AG04450 (cell line): ENCODE measurements around the gene STK38L. TPM values are rescaled to one million over a fixed set of nuclear protein-coding genes. Genes with fewer than 3 reads are reported as not detected.

Source experiments
- CTCF ChIA-PET: fragments of 300-600, 350-600 bp; formaldehyde crosslinking; extraction: SDS; loops from one replicate; lab custom pipeline; 2022; ENCODE audit warnings: antibody characterized with exemption, inconsistent platforms; lab: Charles Lee
- POLR2A ChIA-PET: fragments of 350-600 bp; formaldehyde crosslinking; extraction: SDS; loops from one replicate; lab custom pipeline; 2021; ENCODE audit warnings: antibody characterized with exemption, inconsistent platforms; lab: Yijun Ruan, JAX
- DNase-seq: peaks from one replicate; pipeline ENCODE4 v3.0.0-alpha.2; 2011; ENCODE audit warnings: low read depth, low spot score
- H3K27ac ChIP-seq: one replicate; pipeline ENCODE4 v1.5.1; 2012; ENCODE audit warnings: low read depth, low read length, control low read depth
- H3K27me3 ChIP-seq: one replicate; pipeline ENCODE4 v1.6.0; 2012; ENCODE audit warnings: low read length; ENCODE audit not compliant: control insufficient read depth, insufficient read depth
- H3K4me3 ChIP-seq: 2 replicates; pipeline ENCODE4 v1.5.1; 2011; ENCODE audit warnings: mild to moderate bottlenecking, low read depth, low read length, control low read depth
- H3K9me3 ChIP-seq: 2 replicates; pipeline ENCODE4 v1.5.1; 2012; ENCODE audit warnings: low read length; ENCODE audit not compliant: control insufficient read depth, insufficient read depth
- CTCF ChIP-seq: IDR thresholded peaks from 2 replicates; pipeline ENCODE4 v1.5.1; 2011; ENCODE audit warnings: low read depth, low read length, control low read depth, inconsistent platforms
- polyA plus RNA-seq: library from polyadenylated mRNA; depleted of rRNA; stranded (reverse); fragments of >200 nt; gene quantifications from 2 replicates; pipeline ENCODE4 v1.2.3, GENCODE V29; 2011

STK38L gene
- polyA plus RNA-seq, 1 experiment = 18.4 TPM

DNA sequence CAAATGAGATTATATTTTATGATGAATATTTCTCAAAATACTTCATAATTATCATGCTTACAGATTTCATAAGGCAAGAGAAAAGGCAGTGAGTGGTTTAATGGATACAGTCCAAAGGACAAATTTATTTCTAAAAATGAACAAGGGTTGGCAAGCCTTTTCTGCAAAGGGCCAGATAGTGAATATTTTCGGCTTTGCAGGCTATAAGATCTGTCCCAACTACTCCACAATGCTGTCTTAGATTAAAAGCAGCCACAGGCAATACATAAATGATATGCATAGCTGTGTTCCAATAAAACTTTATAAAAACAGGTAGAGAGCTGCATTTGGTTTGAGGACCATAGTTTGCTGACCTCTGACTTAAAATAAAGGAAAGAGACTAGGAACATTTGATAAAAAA, 42.9 kb upstream of the STK38L start:
- Histone ChIP-seq H3K9me3 (no peaks in the 10 kb centered on the region), H3K4me3 (no peak overlapping the region), H3K27ac (no peak overlapping the region), H3K27me3 (no peaks in the 10 kb centered on the region)
- no peak for TF ChIP-seq CTCF
- DNase-seq = no peak
- POLR2A ChIA-PET = no interaction called here
- CTCF ChIA-PET = no interaction called here

DNA sequence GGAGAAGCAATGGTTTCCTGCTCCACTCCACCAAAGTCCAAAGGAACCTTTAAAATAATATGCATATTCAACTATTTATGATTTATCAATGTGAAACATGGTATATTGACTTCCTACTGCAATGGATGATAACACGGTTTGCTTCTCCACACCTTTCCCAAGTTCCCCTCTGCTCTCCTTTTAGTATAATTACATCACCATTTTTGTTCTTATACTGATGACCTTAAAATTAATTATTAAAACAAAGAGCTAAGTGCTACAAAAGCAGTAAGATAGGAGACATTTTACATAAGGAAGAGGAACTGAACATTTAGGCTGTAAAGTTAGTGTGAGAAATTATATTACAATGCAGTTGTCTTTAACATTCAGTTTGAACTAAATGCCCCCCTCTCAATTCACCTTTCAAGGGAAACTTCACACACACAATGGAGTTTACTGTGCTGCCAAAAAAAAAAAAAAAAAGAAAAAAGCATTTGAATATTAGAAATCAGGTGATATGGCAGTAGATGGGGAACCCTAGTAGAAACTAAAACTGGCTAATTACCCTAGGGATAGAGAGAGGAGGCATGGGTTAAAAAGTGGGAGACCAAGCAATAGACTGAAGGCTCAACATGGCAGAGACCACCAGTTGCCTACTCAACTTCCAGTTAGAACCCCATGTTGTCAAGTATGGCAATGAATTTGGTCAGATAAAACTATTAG, 37.1 kb upstream of the STK38L start:
- ChIA-PET POLR2A (interaction anchor here (0.6 kb wide), 1 partner anchor 191 kb away, joined by 3 read pairs; no protein-coding TSS in a partner anchor), CTCF (no interaction called here)
- no peak for TF ChIP-seq CTCF
- DNase-seq = no peak
- H3K27ac ChIP-seq = no peak overlapping the region
- H3K27me3 ChIP-seq = no peaks in the 10 kb centered on the region
- H3K9me3 ChIP-seq = no peaks in the 10 kb centered on the region
- H3K4me3 ChIP-seq = no peak overlapping the region

DNA sequence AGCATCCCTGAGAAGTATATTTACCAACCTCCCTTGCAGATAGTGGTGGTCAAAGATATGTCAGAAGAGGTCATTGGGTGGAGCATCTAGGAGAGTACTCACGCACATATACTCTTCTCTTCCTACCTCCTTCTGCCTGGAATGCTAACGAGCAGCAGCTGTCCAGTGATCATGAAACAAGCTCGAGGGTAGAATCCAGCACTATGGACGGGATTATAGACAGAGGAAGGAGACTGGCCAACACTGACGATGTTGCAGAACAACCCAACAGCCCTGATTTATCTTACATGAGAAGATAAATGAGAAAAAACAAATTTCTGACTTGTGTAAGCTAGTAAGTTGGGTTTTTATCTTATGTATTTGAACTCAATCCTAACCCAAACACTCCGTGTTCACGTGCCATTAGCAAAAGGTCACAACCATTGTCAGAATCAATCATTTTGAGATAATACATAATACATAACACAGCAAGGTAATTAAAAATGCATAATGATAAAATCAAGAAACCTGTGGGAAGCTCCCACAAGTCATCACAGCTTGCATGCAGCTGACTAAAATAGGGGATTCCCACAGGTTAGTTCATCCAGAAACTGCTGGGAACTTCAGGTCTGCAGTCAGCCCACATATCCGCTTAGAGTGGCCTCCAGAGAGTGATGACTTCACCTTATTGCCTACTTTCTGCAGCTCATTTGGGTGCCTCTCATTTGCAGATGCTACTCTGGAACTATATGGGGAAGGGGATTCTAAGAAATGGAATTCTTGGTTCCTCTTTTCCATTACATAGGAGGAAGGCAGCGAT, 36.3 kb upstream of the STK38L start:
- ChIA-PET CTCF (no interaction called here), POLR2A (interaction anchor here (0.6 kb wide), 1 partner anchor 192 kb away, joined by 3 read pairs; no protein-coding TSS in a partner anchor)
- no peak for TF ChIP-seq CTCF
- H3K27me3 ChIP-seq = no peaks in the 10 kb centered on the region
- no peak for DNase-seq
- H3K4me3 ChIP-seq = no peak overlapping the region
- no peaks in the 10 kb centered on the region for H3K9me3 ChIP-seq
- H3K27ac ChIP-seq = no peak overlapping the region

GRCh38 chr12:27208414-27208750, 35.7 kb upstream of the STK38L start:
- TF ChIP-seq CTCF = no peak
- CTCF ChIA-PET = no interaction called here
- POLR2A ChIA-PET = no interaction called here
- Histone ChIP-seq H3K27me3 (no peaks in the 10 kb centered on the region), H3K9me3 (no peaks in the 10 kb centered on the region), H3K27ac (no peak overlapping the region), H3K4me3 (no peak overlapping the region)
- DNase-seq = no peak
